GM18870 (cell line): Measurements from ENCODE around the gene TFAP2A.

Experiments used
- ATAC-seq: cut with Tn5 transposase; IDR thresholded peaks from one replicate; pipeline ENCODE4 v1.9.1; 2021; ENCODE audit warnings: moderate library complexity; ENCODE audit not compliant: unreplicated experiment

Gene TFAP2A

GRCh38 chr6:10413262-10413849 lies 1.5 kb downstream of the TFAP2A start:
- no peak for ATAC-seq

GRCh38 chr6:10412461-10413261 lies 2.2 kb downstream of the TFAP2A start:
- ATAC-seq: no peak

- peak; percentile 78 for ATAC-seq
Measured at GRCh38 chr6:10411971-10412460, 2.9 kb downstream of the TFAP2A start.

- no peak for ATAC-seq
Measured at GRCh38 chr6:10411131-10411970, 3.5 kb downstream of the TFAP2A start.

GRCh38 chr6:10410207-10411050 lies 4.4 kb downstream of the TFAP2A start:
- ATAC-seq: no peak

GRCh38 chr6:10409731-10410206 lies 5.1 kb downstream of the TFAP2A start:
- ATAC-seq: no peak

- no peak for ATAC-seq
Measured at GRCh38 chr6:10409233-10409721, 5.6 kb downstream of the TFAP2A start.

GRCh38 chr6:10408457-10408856 lies 6.4 kb downstream of the TFAP2A start:
- ATAC-seq: no peak

- ATAC-seq: no peak
Measured at GRCh38 chr6:10407674-10408054, 7.2 kb downstream of the TFAP2A start.

- ATAC-seq: no peak
Measured at GRCh38 chr6:10407018-10407673, 7.7 kb downstream of the TFAP2A start.

GRCh38 chr6:10406556-10406955 lies 8.3 kb downstream of the TFAP2A start:
- ATAC-seq: no peak

GRCh38 chr6:10405513-10405900 lies 9.4 kb downstream of the TFAP2A start:
- ATAC-seq: no peak

- no peak for ATAC-seq
Measured at GRCh38 chr6:10404799-10405512, 9.9 kb downstream of the TFAP2A start.

- ATAC-seq: peak; percentile 88
Measured at GRCh38 chr6:10404107-10404798, 10.6 kb downstream of the TFAP2A start.

- ATAC-seq: peak; percentile 25
Measured at GRCh38 chr6:10403385-10404106, 11.3 kb downstream of the TFAP2A start.

- ATAC-seq: no peak
Measured at GRCh38 chr6:10402648-10403311, 12.1 kb downstream of the TFAP2A start.

GRCh38 chr6:10401632-10402223 lies 13.1 kb downstream of the TFAP2A start:
- ATAC-seq: no peak
